Karpas-422 (cell line): ENCODE measurements around the gene SEMA5B. TPM values are rescaled to one million over a fixed set of nuclear protein-coding genes. Genes with fewer than 3 reads are reported as not detected.

Source experiments
- DNase-seq: peaks from one replicate; pipeline ENCODE4 v3.0.0-alpha.2; 2015
- H2AFZ ChIP-seq: fragments of 200-600 bp; sonication (generic); 2 replicates; pipeline ENCODE4 v1.6.1; 2014; ENCODE audit warnings: antibody characterized with exemption, low read length, mixed read lengths
- H3K27ac ChIP-seq: fragments of 200-600 bp; sonication (generic); 2 replicates; pipeline ENCODE4 v1.5.1; 2014; ENCODE audit warnings: mild to moderate bottlenecking, low read length, moderate library complexity
- H3K27me3 ChIP-seq: fragments of 200-600 bp; sonication (generic); 2 replicates; pipeline ENCODE4 v1.6.1; 2014; ENCODE audit warnings: low read length, mixed read lengths
- H3K36me3 ChIP-seq: fragments of 200-600 bp; sonication (generic); 2 replicates; pipeline ENCODE4 v1.6.1; 2014; ENCODE audit warnings: low read length, mixed read lengths; ENCODE audit not compliant: insufficient read depth
- H3K4me1 ChIP-seq: fragments of 200-600 bp; sonication (generic); 2 replicates; pipeline ENCODE4 v1.6.1; 2014; ENCODE audit warnings: mild to moderate bottlenecking, low read length, mixed read lengths
- H3K4me2 ChIP-seq: fragments of 200-600 bp; sonication (generic); 2 replicates; pipeline ENCODE4 v1.6.1; 2014; ENCODE audit warnings: low read length, low read depth, mild to moderate bottlenecking; ENCODE audit not compliant: poor library complexity, severe bottlenecking
- H3K4me3 ChIP-seq: fragments of 200-600 bp; sonication (generic); 2 replicates; pipeline ENCODE4 v1.5.1; 2014; ENCODE audit warnings: mild to moderate bottlenecking, antibody characterized with exemption, low read length, mixed read lengths
- H3K79me2 ChIP-seq: fragments of 200-600 bp; sonication (generic); 2 replicates; pipeline ENCODE4 v1.6.1; 2014; ENCODE audit warnings: mild to moderate bottlenecking, low read length, mixed read lengths
- H3K9ac ChIP-seq: fragments of 200-600 bp; sonication (generic); 2 replicates; pipeline ENCODE4 v1.6.0; 2014; ENCODE audit warnings: low read length
- H3K9me2 ChIP-seq: fragments of 200-600 bp; sonication (generic), shearing (Covaris generic); replicated peaks from 2 replicates; pipeline ENCODE4 v1.6.0; 2014; ENCODE audit warnings: mild to moderate bottlenecking, low read length, moderate library complexity; ENCODE audit not compliant: insufficient read depth
- H3K9me3 ChIP-seq: fragments of 300-700, 200-600 bp; sonication (generic); 2 replicates; pipeline ENCODE4 v1.6.1; 2014; ENCODE audit warnings: low read length, mixed read lengths
- H4K20me1 ChIP-seq: fragments of 200-600 bp; sonication (generic); 2 replicates; pipeline ENCODE4 v1.6.1; 2014; ENCODE audit warnings: mild to moderate bottlenecking, antibody characterized with exemption, low read length, low read depth; ENCODE audit not compliant: insufficient read depth
- total RNA-seq: library from RNA; depleted of rRNA; stranded (reverse); fragments of >200 nt; shearing (Covaris generic); gene quantifications from 2 replicates; pipeline ENCODE4 v1.2.3, GENCODE V29; 2014; ENCODE audit warnings: low replicate concordance

The SEMA5B gene
- total RNA-seq, 1 experiment from 2014 or later, result not detected

- no peaks in the 10 kb centered on the region for H3K79me2 ChIP-seq
- no peaks in the 10 kb centered on the region for H3K4me1 ChIP-seq
- no peak overlapping the region for H3K4me3 ChIP-seq
- H3K27me3 ChIP-seq, result no peaks in the 10 kb centered on the region
- no peaks in the 10 kb centered on the region for H3K36me3 ChIP-seq
- H3K9me2 ChIP-seq, result no peaks in the 10 kb centered on the region
- no peak overlapping the region for H2AFZ ChIP-seq
- no peak overlapping the region for H3K27ac ChIP-seq
- no peak overlapping the region for H3K9ac ChIP-seq
- no peak overlapping the region for H3K4me2 ChIP-seq
- no peak for DNase-seq
- H4K20me1 ChIP-seq, result no peaks in the 10 kb centered on the region
- no peaks in the 10 kb centered on the region for H3K9me3 ChIP-seq
Measured at GRCh38 chr3:122957707-122958689, 69.6 kb downstream of the SEMA5B start.

- H3K9ac ChIP-seq, result no peak overlapping the region
- no peak overlapping the region for H3K27ac ChIP-seq
- H3K79me2 ChIP-seq, result no peaks in the 10 kb centered on the region
- no peaks in the 10 kb centered on the region for H3K27me3 ChIP-seq
- no peaks in the 10 kb centered on the region for H3K4me1 ChIP-seq
- no peak for DNase-seq
- H3K9me3 ChIP-seq, result no peaks in the 10 kb centered on the region
- H4K20me1 ChIP-seq, result no peaks in the 10 kb centered on the region
- no peak overlapping the region for H3K4me2 ChIP-seq
- no peaks in the 10 kb centered on the region for H3K36me3 ChIP-seq
- H2AFZ ChIP-seq, result no peak overlapping the region
- no peak overlapping the region for H3K4me3 ChIP-seq
- H3K9me2 ChIP-seq, result no peaks in the 10 kb centered on the region
Measured at GRCh38 chr3:122956693-122957455, 70.7 kb downstream of the SEMA5B start.

GRCh38 chr3:122955916-122956692, 71.5 kb downstream of the SEMA5B start:
- Histone ChIP-seq H3K9me3 (no peaks in the 10 kb centered on the region), H3K9me2 (no peaks in the 10 kb centered on the region), H3K27me3 (no peaks in the 10 kb centered on the region), H3K79me2 (no peaks in the 10 kb centered on the region), H3K9ac (no peak overlapping the region), H3K4me1 (no peaks in the 10 kb centered on the region), H3K4me3 (no peak overlapping the region), H2AFZ (no peak overlapping the region), H3K27ac (no peak overlapping the region), H3K36me3 (no peaks in the 10 kb centered on the region), H3K4me2 (no peak overlapping the region), H4K20me1 (no peaks in the 10 kb centered on the region)
- DNase-seq, result no peak

GRCh38 chr3:122952520-122952919, 75.0 kb downstream of the SEMA5B start:
- no peaks in the 10 kb centered on the region for H3K27me3 ChIP-seq
- H3K36me3 ChIP-seq, result no peaks in the 10 kb centered on the region
- H3K27ac ChIP-seq, result no peak overlapping the region
- no peaks in the 10 kb centered on the region for H3K9me2 ChIP-seq
- peak; percentile 66 for DNase-seq
- H3K4me3 ChIP-seq, result no peak overlapping the region
- no peak overlapping the region for H3K4me2 ChIP-seq
- H4K20me1 ChIP-seq, result no peaks in the 10 kb centered on the region
- H3K9ac ChIP-seq, result no peak overlapping the region
- peaks cover 7% of the 10 kb centered on the region for H3K4me1 ChIP-seq
- no peaks in the 10 kb centered on the region for H3K79me2 ChIP-seq
- H3K9me3 ChIP-seq, result no peaks in the 10 kb centered on the region
- no peak overlapping the region for H2AFZ ChIP-seq

GRCh38 chr3:122948408-122948807, 79.2 kb downstream of the SEMA5B start:
- Histone ChIP-seq H3K4me2 (no peak overlapping the region), H3K9ac (no peak overlapping the region), H3K27ac (no peak overlapping the region), H3K79me2 (no peaks in the 10 kb centered on the region), H3K27me3 (no peaks in the 10 kb centered on the region), H3K4me1 (peaks cover 7% of the 10 kb centered on the region), H2AFZ (no peak overlapping the region), H3K9me2 (no peaks in the 10 kb centered on the region), H3K4me3 (no peak overlapping the region), H3K36me3 (no peaks in the 10 kb centered on the region), H3K9me3 (no peaks in the 10 kb centered on the region), H4K20me1 (no peaks in the 10 kb centered on the region)
- DNase-seq, result no peak

- Histone ChIP-seq H3K27me3 (no peaks in the 10 kb centered on the region), H2AFZ (no peak overlapping the region), H3K9me3 (no peaks in the 10 kb centered on the region), H3K27ac (no peak overlapping the region), H3K4me3 (no peak overlapping the region), H3K4me1 (peaks cover 7% of the 10 kb centered on the region), H3K79me2 (no peaks in the 10 kb centered on the region), H3K36me3 (no peaks in the 10 kb centered on the region), H3K9ac (no peak overlapping the region), H4K20me1 (no peaks in the 10 kb centered on the region), H3K9me2 (no peaks in the 10 kb centered on the region), H3K4me2 (no peak overlapping the region)
- no peak for DNase-seq
Measured at GRCh38 chr3:122947738-122948137, 79.8 kb downstream of the SEMA5B start.

- Histone ChIP-seq H4K20me1 (no peaks in the 10 kb centered on the region), H3K9ac (no peak overlapping the region), H3K27ac (no peak overlapping the region), H3K4me2 (no peak overlapping the region), H3K27me3 (no peaks in the 10 kb centered on the region), H3K9me2 (no peaks in the 10 kb centered on the region), H2AFZ (no peak overlapping the region), H3K79me2 (no peaks in the 10 kb centered on the region), H3K36me3 (no peaks in the 10 kb centered on the region), H3K4me1 (peaks cover 7% of the 10 kb centered on the region), H3K4me3 (no peak overlapping the region), H3K9me3 (no peaks in the 10 kb centered on the region)
- no peak for DNase-seq
Measured at GRCh38 chr3:122947196-122947595, 80.4 kb downstream of the SEMA5B start.

- no peaks in the 10 kb centered on the region for H3K79me2 ChIP-seq
- H3K9ac ChIP-seq, result no peak overlapping the region
- H3K36me3 ChIP-seq, result no peaks in the 10 kb centered on the region
- no peak for DNase-seq
- no peak overlapping the region for H3K27ac ChIP-seq
- H3K9me3 ChIP-seq, result no peaks in the 10 kb centered on the region
- no peaks in the 10 kb centered on the region for H3K9me2 ChIP-seq
- H4K20me1 ChIP-seq, result no peaks in the 10 kb centered on the region
- H2AFZ ChIP-seq, result no peak overlapping the region
- no peaks in the 10 kb centered on the region for H3K27me3 ChIP-seq
- no peak overlapping the region for H3K4me2 ChIP-seq
- H3K4me3 ChIP-seq, result no peak overlapping the region
- peaks cover 7% of the 10 kb centered on the region for H3K4me1 ChIP-seq
Measured at GRCh38 chr3:122946185-122946584, 81.4 kb downstream of the SEMA5B start.
